HepG2 (cell line): ENCODE results near the gene PCP4L1. TPM values are rescaled to one million over a fixed set of nuclear protein-coding genes. Genes with fewer than 3 reads are reported as not detected.

Experiments
- ATF7 ChIP-seq, 2 experiments: fragments of 450-650 bp in 1 of 2; sonication (generic) in 1 of 2; formaldehyde crosslinking in 1 of 2; IDR thresholded peaks; 2 replicates each; pipeline versions ENCODE4 v1.4.0 to v1.6.1; 2016 to 2020; ENCODE audit warnings: antibody characterized with exemption in 1 of 2, mild to moderate bottlenecking in 1 of 2, missing genetic modification reagents in 1 of 2
- BORCS8-MEF2B ChIP-seq: sonication (generic); formaldehyde crosslinking; IDR thresholded peaks from 2 replicates; pipeline ENCODE4 v1.8.0; 2022; ENCODE audit warnings: mild to moderate bottlenecking, missing genetic modification reagents
- CC2D1A ChIP-seq: sonication (generic); formaldehyde crosslinking; IDR thresholded peaks from 2 replicates; pipeline ENCODE4 v1.8.1; 2023; ENCODE audit warnings: mild to moderate bottlenecking, missing genetic modification reagents
- CEBPB ChIP-seq: IDR thresholded peaks from 2 replicates; pipeline ENCODE4 v1.6.1; 2011; ENCODE audit warnings: low read depth, low read length, improper control_type of control experiment, borderline replicate concordance
- ETV5 ChIP-seq: IDR thresholded peaks from 2 replicates; pipeline ENCODE4 v1.6.1; 2018; ENCODE audit warnings: missing biosample characterization, missing genetic modification reagents, inconsistent platforms, borderline replicate concordance
- GABPB1 ChIP-seq: IDR thresholded peaks from 2 replicates; pipeline ENCODE4 v1.6.1; 2016; ENCODE audit warnings: mild to moderate bottlenecking, missing genetic modification reagents, moderate library complexity, missing compliant biosample characterization
- HOXA5 ChIP-seq: sonication (generic); formaldehyde crosslinking; IDR thresholded peaks from 2 replicates; pipeline ENCODE4 v1.4.0; 2020; ENCODE audit warnings: missing genetic modification reagents
- JARID2 ChIP-seq: sonication (generic); formaldehyde crosslinking; IDR thresholded peaks from 2 replicates; pipeline ENCODE4 v1.8.1; 2023; ENCODE audit warnings: missing genetic modification reagents, inconsistent platforms; ENCODE audit not compliant: insufficient replicate concordance
- KDM4B ChIP-seq: sonication (generic); formaldehyde crosslinking; IDR thresholded peaks from 2 replicates; pipeline ENCODE4 v1.4.0; 2020; ENCODE audit warnings: missing genetic modification reagents
- KLF12 ChIP-seq: sonication (generic); formaldehyde crosslinking; IDR thresholded peaks from 2 replicates; pipeline ENCODE4 v1.4.0; 2020; ENCODE audit warnings: missing genetic modification reagents, borderline replicate concordance
- KLF13 ChIP-seq: sonication (generic); formaldehyde crosslinking; IDR thresholded peaks from 2 replicates; pipeline ENCODE4 v1.4.0; 2020; ENCODE audit warnings: mild to moderate bottlenecking, missing genetic modification reagents
- LCORL ChIP-seq, 2 experiments: fragments of 450-650 bp in 1 of 2; sonication (generic) in 1 of 2; formaldehyde crosslinking in 1 of 2; IDR thresholded peaks; 2 replicates each; pipeline versions ENCODE4 v1.5.0 to v1.6.1; 2017 to 2020; ENCODE audit warnings: antibody characterized with exemption in 1 of 2, missing genetic modification reagents in 1 of 2
- MAFG ChIP-seq: sonication (generic); formaldehyde crosslinking; IDR thresholded peaks from 2 replicates; pipeline ENCODE4 v1.5.1; 2020; ENCODE audit warnings: mild to moderate bottlenecking, missing genetic modification reagents
- MAFK ChIP-seq, 2 experiments: IDR thresholded peaks in 1 of 2; conservative IDR thresholded peaks in 1 of 2; 2 replicates each; pipeline ENCODE4 v1.6.1; 2011; ENCODE audit warnings: improper control_type of control experiment in 2 of 2, low read length in 2 of 2
- MTF2 ChIP-seq: sonication (generic); formaldehyde crosslinking; IDR thresholded peaks from 2 replicates; pipeline ENCODE4 v1.5.0; 2020; ENCODE audit warnings: missing genetic modification reagents, borderline replicate concordance
- NR1H2 ChIP-seq: sonication (generic); formaldehyde crosslinking; IDR thresholded peaks from 2 replicates; pipeline ENCODE4 v1.8.1; 2022; ENCODE audit warnings: low read depth, missing genetic modification reagents, borderline replicate concordance
- SMYD3 ChIP-seq: sonication (generic); formaldehyde crosslinking; IDR thresholded peaks from 2 replicates; pipeline ENCODE4 v1.8.1; 2023; ENCODE audit warnings: mild to moderate bottlenecking, missing genetic modification reagents
- STAG1 ChIP-seq: sonication (generic); formaldehyde crosslinking; IDR thresholded peaks from 2 replicates; pipeline ENCODE4 v1.4.0; 2020; ENCODE audit warnings: missing genetic modification reagents
- THAP11 ChIP-seq: IDR thresholded peaks from 2 replicates; pipeline ENCODE4 v1.6.1; 2016; ENCODE audit warnings: missing biosample characterization, missing genetic modification reagents
- TOE1 ChIP-seq: sonication (generic); formaldehyde crosslinking; IDR thresholded peaks from 2 replicates; pipeline ENCODE4 v1.4.0; 2020; ENCODE audit warnings: mild to moderate bottlenecking, missing genetic modification reagents
- ZNF331 ChIP-seq: sonication (generic); formaldehyde crosslinking; IDR thresholded peaks from 2 replicates; pipeline ENCODE4 v1.4.0; 2020; ENCODE audit warnings: missing genetic modification reagents
- ZNF543 ChIP-seq: sonication (generic); formaldehyde crosslinking; IDR thresholded peaks from 2 replicates; pipeline ENCODE4 v1.4.0; 2020; ENCODE audit warnings: mild to moderate bottlenecking, missing genetic modification reagents
- ZNF768 ChIP-seq: sonication (generic); formaldehyde crosslinking; IDR thresholded peaks from 2 replicates; pipeline ENCODE4 v1.4.0; 2020; ENCODE audit warnings: missing genetic modification reagents
- polyA plus RNA-seq, 8 experiments: library from polyadenylated mRNA; depleted of rRNA in 3 of 8; stranded (reverse) in 7 of 8; unstranded in 1 of 8; fragments of >200 nt; fragmentation: Illumina TruSeq in 4 of 8; extraction: Trizol in 4 of 8; gene quantifications; 2 replicates each; pipeline versions ENCODE4 v1.2.1 to v1.2.3, GENCODE V29; 2011 to 2016; ENCODE audit warnings: low read depth in 4 of 8, missing spikeins in 1 of 8, mixed read lengths in 1 of 8; ENCODE audit not compliant: insufficient read depth in 1 of 8
- total RNA-seq, 5 experiments: library from RNA; depleted of rRNA; stranded (reverse); fragments of >200 nt; fragmentation: Illumina TruSeq; extraction: Trizol; gene quantifications; 2 replicates each; pipeline ENCODE4 v1.2.3, GENCODE V29; 2016; ENCODE audit warnings: low read depth in 1 of 5
- TF ChIP-seq, protein P1 (sequence below): fragments of 450-650 bp; IDR thresholded peaks from 2 replicates; pipeline ENCODE4 v1.6.1; 2017; ENCODE audit warnings: mild to moderate bottlenecking
- TF ChIP-seq, protein P2 (sequence below): sonication (generic); formaldehyde crosslinking; IDR thresholded peaks from 2 replicates; pipeline ENCODE4 v1.5.1; 2020; ENCODE audit warnings: missing genetic modification reagents, mild to moderate bottlenecking, borderline replicate concordance
- TF ChIP-seq, protein P3 (sequence below): sonication (generic); formaldehyde crosslinking; IDR thresholded peaks from 2 replicates; pipeline ENCODE4 v1.5.0; 2020; ENCODE audit warnings: missing genetic modification reagents

Gene PCP4L1
- total and polyA plus RNA-seq, 2 of the 13 experiments (the other 11 are each of a cell fraction or from before 2014, with no cell fraction given) = 0.28 TPM; not detected in 1

DNA sequence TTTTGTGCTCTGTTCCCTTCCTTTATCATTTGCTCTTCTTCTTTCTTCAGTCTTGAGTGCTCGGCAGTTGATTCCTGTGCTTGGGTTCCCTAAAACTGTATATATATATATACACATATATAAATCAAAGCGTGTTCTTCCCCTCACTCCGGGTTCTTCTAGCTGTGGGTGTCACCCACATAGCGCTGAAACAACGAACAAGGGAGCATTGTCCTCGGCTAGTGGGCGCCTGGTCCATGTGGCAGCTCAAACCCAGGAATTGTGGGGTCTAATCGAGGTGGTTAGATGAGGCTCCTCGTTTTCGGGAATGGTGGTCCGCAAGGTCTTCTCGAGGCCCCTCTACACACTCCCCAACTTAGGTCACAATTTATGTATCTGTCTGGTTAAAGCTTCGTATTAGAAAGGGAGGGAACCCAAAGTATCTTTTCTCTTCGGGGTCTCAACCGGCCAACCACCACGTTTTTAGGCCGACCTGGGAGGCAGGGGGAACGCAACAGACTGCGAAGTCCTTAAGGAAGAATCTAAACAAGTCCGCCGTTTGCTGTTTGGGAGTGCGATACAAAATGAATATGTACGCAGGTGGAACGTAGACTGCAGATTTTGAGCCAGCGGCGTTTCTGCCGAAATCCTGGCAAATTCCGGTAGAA, 55.1 kb downstream of the PCP4L1 start (continued):
- TF ChIP-seq MTF2 (0 out of 2 replicates have a peak, but pooled peaks have one; percentile 7), ZNF331 (CRISPR knock-in tag) (no peak), NR1H2 (CRISPR knock-in tag) (no peak), KLF13 (CRISPR knock-in tag) (no peak), STAG1 (no peak), ETV5 (CRISPR knock-in tag) (no peak), JARID2 (no peak), THAP11 (CRISPR knock-in tag) (no peak), BORCS8-MEF2B (CRISPR knock-in tag) (no peak), GABPB1 (CRISPR knock-in tag) (no peak), CEBPB (no peak), CC2D1A (CRISPR knock-in tag) (no peak), TOE1 (CRISPR knock-in tag) (no peak), KDM4B (CRISPR knock-in tag) (no peak), MAFG (no peak), ZNF768 (no peak), ZNF543 (CRISPR knock-in tag) (no peak), KLF12 (no peak), HOXA5 (CRISPR knock-in tag) (no peak), ATF7 (IDR thresholded peaks at IDR 0.05) (no peak), ATF7 (CRISPR knock-in tag; IDR thresholded peaks at IDR 0.05) (no peak), SMYD3 (CRISPR knock-in tag) (no peak; the same call in 1 of the 2 replicates), LCORL (IDR thresholded peaks at IDR 0.05) (no peak), LCORL (CRISPR knock-in tag; IDR thresholded peaks at IDR 0.05) (no peak), MAFK (conservative IDR thresholded peaks at IDR 0.05 in 1 of 2, IDR thresholded peaks at IDR 0.05 in 1 of 2; ENCODE audit: low read length in 2 of 2) (no peak)
- TF ChIP-seq, protein P1, sequence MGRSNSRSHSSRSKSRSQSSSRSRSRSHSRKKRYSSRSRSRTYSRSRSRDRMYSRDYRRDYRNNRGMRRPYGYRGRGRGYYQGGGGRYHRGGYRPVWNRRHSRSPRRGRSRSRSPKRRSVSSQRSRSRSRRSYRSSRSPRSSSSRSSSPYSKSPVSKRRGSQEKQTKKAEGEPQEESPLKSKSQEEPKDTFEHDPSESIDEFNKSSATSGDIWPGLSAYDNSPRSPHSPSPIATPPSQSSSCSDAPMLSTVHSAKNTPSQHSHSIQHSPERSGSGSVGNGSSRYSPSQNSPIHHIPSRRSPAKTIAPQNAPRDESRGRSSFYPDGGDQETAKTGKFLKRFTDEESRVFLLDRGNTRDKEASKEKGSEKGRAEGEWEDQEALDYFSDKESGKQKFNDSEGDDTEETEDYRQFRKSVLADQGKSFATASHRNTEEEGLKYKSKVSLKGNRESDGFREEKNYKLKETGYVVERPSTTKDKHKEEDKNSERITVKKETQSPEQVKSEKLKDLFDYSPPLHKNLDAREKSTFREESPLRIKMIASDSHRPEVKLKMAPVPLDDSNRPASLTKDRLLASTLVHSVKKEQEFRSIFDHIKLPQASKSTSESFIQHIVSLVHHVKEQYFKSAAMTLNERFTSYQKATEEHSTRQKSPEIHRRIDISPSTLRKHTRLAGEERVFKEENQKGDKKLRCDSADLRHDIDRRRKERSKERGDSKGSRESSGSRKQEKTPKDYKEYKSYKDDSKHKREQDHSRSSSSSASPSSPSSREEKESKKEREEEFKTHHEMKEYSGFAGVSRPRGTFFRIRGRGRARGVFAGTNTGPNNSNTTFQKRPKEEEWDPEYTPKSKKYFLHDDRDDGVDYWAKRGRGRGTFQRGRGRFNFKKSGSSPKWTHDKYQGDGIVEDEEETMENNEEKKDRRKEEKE = no peak
- TF ChIP-seq, protein P2, sequence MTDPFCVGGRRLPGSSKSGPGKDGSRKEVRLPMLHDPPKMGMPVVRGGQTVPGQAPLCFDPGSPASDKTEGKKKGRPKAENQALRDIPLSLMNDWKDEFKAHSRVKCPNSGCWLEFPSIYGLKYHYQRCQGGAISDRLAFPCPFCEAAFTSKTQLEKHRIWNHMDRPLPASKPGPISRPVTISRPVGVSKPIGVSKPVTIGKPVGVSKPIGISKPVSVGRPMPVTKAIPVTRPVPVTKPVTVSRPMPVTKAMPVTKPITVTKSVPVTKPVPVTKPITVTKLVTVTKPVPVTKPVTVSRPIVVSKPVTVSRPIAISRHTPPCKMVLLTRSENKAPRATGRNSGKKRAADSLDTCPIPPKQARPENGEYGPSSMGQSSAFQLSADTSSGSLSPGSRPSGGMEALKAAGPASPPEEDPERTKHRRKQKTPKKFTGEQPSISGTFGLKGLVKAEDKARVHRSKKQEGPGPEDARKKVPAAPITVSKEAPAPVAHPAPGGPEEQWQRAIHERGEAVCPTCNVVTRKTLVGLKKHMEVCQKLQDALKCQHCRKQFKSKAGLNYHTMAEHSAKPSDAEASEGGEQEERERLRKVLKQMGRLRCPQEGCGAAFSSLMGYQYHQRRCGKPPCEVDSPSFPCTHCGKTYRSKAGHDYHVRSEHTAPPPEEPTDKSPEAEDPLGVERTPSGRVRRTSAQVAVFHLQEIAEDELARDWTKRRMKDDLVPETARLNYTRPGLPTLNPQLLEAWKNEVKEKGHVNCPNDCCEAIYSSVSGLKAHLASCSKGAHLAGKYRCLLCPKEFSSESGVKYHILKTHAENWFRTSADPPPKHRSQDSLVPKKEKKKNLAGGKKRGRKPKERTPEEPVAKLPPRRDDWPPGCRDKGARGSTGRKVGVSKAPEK = no peak
- TF ChIP-seq, protein P3, sequence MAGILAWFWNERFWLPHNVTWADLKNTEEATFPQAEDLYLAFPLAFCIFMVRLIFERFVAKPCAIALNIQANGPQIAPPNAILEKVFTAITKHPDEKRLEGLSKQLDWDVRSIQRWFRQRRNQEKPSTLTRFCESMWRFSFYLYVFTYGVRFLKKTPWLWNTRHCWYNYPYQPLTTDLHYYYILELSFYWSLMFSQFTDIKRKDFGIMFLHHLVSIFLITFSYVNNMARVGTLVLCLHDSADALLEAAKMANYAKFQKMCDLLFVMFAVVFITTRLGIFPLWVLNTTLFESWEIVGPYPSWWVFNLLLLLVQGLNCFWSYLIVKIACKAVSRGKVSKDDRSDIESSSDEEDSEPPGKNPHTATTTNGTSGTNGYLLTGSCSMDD (CRISPR knock-in tag) = no peak
